GM19023 (cell line): ENCODE measurements around the gene STAT1.
"Not testable (repeated sequence)": the region's sequence is repeated elsewhere in the genome, so short reads cannot be mapped to it uniquely, and the experiment has no call there.

Experiments
- ATAC-seq: cut with Tn5 transposase; IDR thresholded peaks from one replicate; pipeline ENCODE4 v1.9.1; 2021; ENCODE audit warnings: mild to moderate bottlenecking, moderate library complexity; ENCODE audit not compliant: unreplicated experiment

Gene STAT1

GRCh38 chr2:191009541-191010374 is 4.2 kb downstream of the STAT1 start:
- ATAC-seq = no peak

- no peak for ATAC-seq
Observed at GRCh38 chr2:191008286-191008685, 5.7 kb downstream of the STAT1 start.

GRCh38 chr2:191006997-191007783 is 6.8 kb downstream of the STAT1 start:
- ATAC-seq = no peak

- no peak for ATAC-seq
Observed at GRCh38 chr2:191006297-191006696, 7.7 kb downstream of the STAT1 start.

- no peak for ATAC-seq
Observed at GRCh38 chr2:191003405-191004309, 10.3 kb downstream of the STAT1 start.

GRCh38 chr2:191001624-191002023 is 12.3 kb downstream of the STAT1 start:
- ATAC-seq = no peak

- no peak for ATAC-seq
Observed at GRCh38 chr2:191001032-191001431, 12.9 kb downstream of the STAT1 start.

GRCh38 chr2:190999949-191000665 is 13.9 kb downstream of the STAT1 start:
- no peak for ATAC-seq

- no peak for ATAC-seq
Observed at GRCh38 chr2:190999058-190999457, 14.9 kb downstream of the STAT1 start.

- ATAC-seq = no peak
Observed at GRCh38 chr2:190997526-190998113, 16.4 kb downstream of the STAT1 start.

GRCh38 chr2:190996947-190997346 is 17.0 kb downstream of the STAT1 start:
- ATAC-seq = no peak

GRCh38 chr2:190996338-190996946 is 17.5 kb downstream of the STAT1 start:
- ATAC-seq = no peak

GRCh38 chr2:190995315-190995714 is 18.7 kb downstream of the STAT1 start:
- ATAC-seq = not testable (repeated sequence)

GRCh38 chr2:190994148-190994547 is 19.8 kb downstream of the STAT1 start:
- no peak for ATAC-seq

GRCh38 chr2:190993292-190993643 is 20.7 kb downstream of the STAT1 start:
- ATAC-seq = no peak

- no peak for ATAC-seq
Observed at GRCh38 chr2:190990132-190990531, 23.8 kb downstream of the STAT1 start.

GRCh38 chr2:190988910-190989309 is 25.1 kb downstream of the STAT1 start:
- ATAC-seq = no peak

- ATAC-seq = no peak
Observed at GRCh38 chr2:190987938-190988337, 26.0 kb downstream of the STAT1 start.

- ATAC-seq = no peak
Observed at GRCh38 chr2:190987116-190987515, 26.9 kb downstream of the STAT1 start.
